Testis (tissue), 2 donors: ENCODE data around the gene SNX21.

Source experiments
- CTCF ChIP-seq, 3 experiments: fragments of 450-650 bp in 2 of 3; fragments of 200-600 bp in 1 of 3; sonication (generic) in 1 of 3; IDR thresholded peaks; one replicate each; pipeline ENCODE4 v1.5.1; 2016 to 2019; ENCODE audit warnings: antibody characterized with exemption in 3 of 3, mild to moderate bottlenecking in 2 of 3, moderate library complexity in 1 of 3
- POLR2A ChIP-seq: fragments of 450-650 bp; IDR thresholded peaks from one replicate; pipeline ENCODE4 v1.6.1; 2017; ENCODE audit warnings: antibody characterized with exemption, mild to moderate bottlenecking, moderate library complexity

- TF ChIP-seq CTCF (IDR thresholded peaks at IDR 0.05) (no peak), POLR2A (no peak)
Observed at GRCh38 chr20:45886590-45887345, 53.2 kb downstream of the SNX21 start.
